A549 (cell line): ENCODE data around the gene RPH3AL. TPM values are rescaled to one million over a fixed set of nuclear protein-coding genes. Genes with fewer than 3 reads are reported as not detected.
A peak's percentile ranks its signal among the peaks of the same experiment; 100 is the strongest.

ENCODE experiments used
- ATAC-seq, 2 experiments: fragments of 200-7000 bp in 1 of 2; fragments of >200 bp in 1 of 2; cut with Nextera tagmentation in 1 of 2; cut with Tn5 transposase in 1 of 2; 3 replicates each; pipeline versions ENCODE4 v1.8.0 to v1.9.1; 2018 to 2020; ENCODE audit warnings: mild to moderate bottlenecking in 1 of 2, moderate library complexity in 1 of 2
- CTCF ChIA-PET: fragments of 300-600 bp; sonication (Branson Sonifier 250); formaldehyde crosslinking; extraction: SDS; loops from one replicate; lab custom pipeline; 2021; ENCODE audit warnings: antibody characterized with exemption, inconsistent platforms; lab: Yijun Ruan, JAX
- POLR2A ChIA-PET: fragments of 350-600 bp; formaldehyde crosslinking; extraction: SDS; loops from one replicate; lab custom pipeline; 2021; ENCODE audit warnings: antibody characterized with exemption, inconsistent platforms; lab: Yijun Ruan, JAX
- DNase-seq, 2 experiments: peaks; one replicate each; pipeline versions ENCODE4 v3.0.0 to v3.0.0-alpha.2; 2011 to 2016; ENCODE audit warnings: low read depth in 1 of 2, low spot score in 1 of 2
- FAIRE-seq: peaks from 2 replicates; lab custom pipeline; 2011; peaks lifted over from hg19 to GRCh38; lab: Jason Lieb, UNC
- H3K27ac ChIP-seq, 2 experiments: fragments of >200 bp; sonication (Bioruptor Twin); formaldehyde crosslinking; 3 replicates each; pipeline ENCODE4 v1.5.1; 2016 to 2017
- H3K4me1 ChIP-seq: fragments of >200 bp; sonication (Bioruptor Twin); formaldehyde crosslinking; 3 replicates; pipeline ENCODE4 v1.6.1; 2016
- H3K4me2 ChIP-seq: fragments of >200 bp; sonication (Bioruptor Twin); formaldehyde crosslinking; 3 replicates; pipeline ENCODE4 v1.6.1; 2016
- H3K4me3 ChIP-seq: fragments of >200 bp; sonication (Bioruptor Twin); formaldehyde crosslinking; 3 replicates; pipeline ENCODE4 v1.5.1; 2016
- H3K9me3 ChIP-seq: fragments of >200 bp; sonication (Bioruptor Twin); formaldehyde crosslinking; 3 replicates; pipeline ENCODE4 v1.6.1; 2016
- BHLHE40 ChIP-seq: IDR thresholded peaks from 2 replicates; pipeline ENCODE4 v1.6.1; 2012; ENCODE audit warnings: low read depth, low read length, inconsistent platforms
- CHD4 ChIP-seq: fragments of 200-600 bp; sonication (generic); IDR thresholded peaks from 2 replicates; pipeline ENCODE4 v1.6.1; 2016; ENCODE audit warnings: antibody characterized with exemption, mild to moderate bottlenecking, borderline replicate concordance
- FOXS1 ChIP-seq: fragments of 250-450 bp; sonication (Bioruptor Pico); IDR thresholded peaks from 2 replicates; pipeline ENCODE4 v1.5.0; 2020; ENCODE audit warnings: mild to moderate bottlenecking, moderate library complexity
- GATA3 ChIP-seq: IDR thresholded peaks from 2 replicates; pipeline ENCODE4 v1.6.1; 2012; ENCODE audit warnings: borderline replicate concordance
- HDAC2 ChIP-seq: fragments of 200-600 bp; sonication (generic); IDR thresholded peaks from 2 replicates; pipeline ENCODE4 v1.6.1; 2016
- HOXA7 ChIP-seq: fragments of 250-450 bp; sonication (Bioruptor Pico); IDR thresholded peaks from 2 replicates; pipeline ENCODE4 v1.5.0; 2020; ENCODE audit warnings: mild to moderate bottlenecking, moderate library complexity
- HOXB13 ChIP-seq: fragments of 250-450 bp; sonication (Bioruptor Pico); IDR thresholded peaks from 2 replicates; pipeline ENCODE4 v1.5.0; 2020; ENCODE audit warnings: low read depth, mild to moderate bottlenecking, moderate library complexity
- HOXB5 ChIP-seq: fragments of 250-450 bp; sonication (Bioruptor Pico); IDR thresholded peaks from 2 replicates; pipeline ENCODE4 v1.5.0; 2020; ENCODE audit warnings: mild to moderate bottlenecking, moderate library complexity
- KDM1A ChIP-seq: fragments of 200-600 bp; sonication (generic); IDR thresholded peaks from 2 replicates; pipeline ENCODE4 v1.6.1; 2016; ENCODE audit warnings: low read depth, mild to moderate bottlenecking
- KDM5A ChIP-seq: fragments of 200-600 bp; sonication (generic); IDR thresholded peaks from 2 replicates; pipeline ENCODE4 v1.6.1; 2016; ENCODE audit warnings: antibody characterized with exemption, mild to moderate bottlenecking
- MAZ ChIP-seq: fragments of 150-350 bp; IDR thresholded peaks from 2 replicates; pipeline ENCODE4 v1.6.1; 2014; ENCODE audit warnings: antibody characterized with exemption, low read depth, low read length, borderline replicate concordance
- MYC ChIP-seq: IDR thresholded peaks from 2 replicates; pipeline ENCODE4 v1.6.1; 2012; ENCODE audit warnings: mild to moderate bottlenecking, inconsistent platforms, low read length, improper control_type of control experiment, borderline replicate concordance
- RAD21 ChIP-seq, 2 experiments: fragments of >200 bp in 1 of 2; sonication (Bioruptor Twin) in 1 of 2; formaldehyde crosslinking in 1 of 2; IDR thresholded peaks in 1 of 2; conservative IDR thresholded peaks in 1 of 2; 2 replicates in 1 of 2; 3 replicates in 1 of 2; pipeline ENCODE4 v1.6.1; 2012 to 2018; ENCODE audit warnings: inconsistent platforms in 1 of 2
- SREBF2 ChIP-seq: fragments of 450-650 bp; IDR thresholded peaks from 2 replicates; pipeline ENCODE4 v1.6.1; 2014; ENCODE audit warnings: mild to moderate bottlenecking, moderate library complexity
- TP53 ChIP-seq: fragments of 250-450 bp; sonication (Bioruptor Pico); IDR thresholded peaks from 2 replicates; pipeline ENCODE4 v1.5.0; 2021; ENCODE audit warnings: mild to moderate bottlenecking, moderate library complexity
- ZC3H11A ChIP-seq: fragments of 450-650 bp; IDR thresholded peaks from 2 replicates; pipeline ENCODE4 v1.6.1; 2014; ENCODE audit warnings: antibody characterized with exemption, mild to moderate bottlenecking
- ZSCAN20 ChIP-seq: fragments of 250-450 bp; sonication (Bioruptor Pico); IDR thresholded peaks from 2 replicates; pipeline ENCODE4 v1.8.0; 2022; ENCODE audit warnings: mild to moderate bottlenecking, moderate library complexity
- WGBS: methylation state at CpG from one replicate; pipeline ENCODE4 v1.1.6; 2017; ENCODE audit errors: missing lambda C conversion rate; 5-methylcytosine and 5-hydroxymethylcytosine counted together
- polyA plus RNA-seq, 4 experiments: library from polyadenylated mRNA; depleted of rRNA in 3 of 4; stranded (reverse); fragments of >200 nt; fragmentation: RNase III in 1 of 4; extraction: RNeasy Plus Mini Kit Qiagen cat#74134 plus additional on column Dnase treatment in 1 of 4; gene quantifications; 2 replicates in 3 of 4; 3 replicates in 1 of 4; pipeline ENCODE4 v1.2.3, GENCODE V29; 2011 to 2017
- TF ChIP-seq, protein P1 (sequence below): fragments of 450-650 bp; IDR thresholded peaks from 2 replicates; pipeline ENCODE4 v1.6.1; 2014; ENCODE audit warnings: antibody characterized with exemption
- TF ChIP-seq, protein P2 (sequence below): IDR thresholded peaks from 2 replicates; pipeline ENCODE4 v1.6.1; 2012; ENCODE audit warnings: low read depth, borderline replicate concordance
- TF ChIP-seq, protein P3 (sequence below): fragments of 250-450 bp; sonication (Bioruptor Pico); IDR thresholded peaks from 2 replicates; pipeline ENCODE4 v1.5.0; 2021; ENCODE audit warnings: mild to moderate bottlenecking, moderate library complexity, borderline replicate concordance
- TF ChIP-seq, protein P4 (sequence below): fragments of 200-600 bp; sonication (generic); IDR thresholded peaks from 2 replicates; pipeline ENCODE4 v1.6.1; 2016; ENCODE audit warnings: antibody characterized with exemption, mild to moderate bottlenecking, moderate library complexity
- TF ChIP-seq, protein P5 (sequence below): fragments of 150-350 bp; IDR thresholded peaks from 2 replicates; pipeline ENCODE4 v1.6.1; 2014; ENCODE audit warnings: low read depth, mild to moderate bottlenecking, low read length
- TF ChIP-seq, protein P6 (sequence below): IDR thresholded peaks from 2 replicates; pipeline ENCODE4 v1.6.1; 2012
- TF ChIP-seq, protein P7 (sequence below): fragments of >200 bp; sonication (Bioruptor Twin); formaldehyde crosslinking; IDR thresholded peaks from 3 replicates; pipeline ENCODE4 v1.6.1; 2016

Gene RPH3AL
- polyA plus RNA-seq, 2 of the 4 experiments (the other 2 are of a cell fraction) = 23.3 to 31.1 TPM

DNA sequence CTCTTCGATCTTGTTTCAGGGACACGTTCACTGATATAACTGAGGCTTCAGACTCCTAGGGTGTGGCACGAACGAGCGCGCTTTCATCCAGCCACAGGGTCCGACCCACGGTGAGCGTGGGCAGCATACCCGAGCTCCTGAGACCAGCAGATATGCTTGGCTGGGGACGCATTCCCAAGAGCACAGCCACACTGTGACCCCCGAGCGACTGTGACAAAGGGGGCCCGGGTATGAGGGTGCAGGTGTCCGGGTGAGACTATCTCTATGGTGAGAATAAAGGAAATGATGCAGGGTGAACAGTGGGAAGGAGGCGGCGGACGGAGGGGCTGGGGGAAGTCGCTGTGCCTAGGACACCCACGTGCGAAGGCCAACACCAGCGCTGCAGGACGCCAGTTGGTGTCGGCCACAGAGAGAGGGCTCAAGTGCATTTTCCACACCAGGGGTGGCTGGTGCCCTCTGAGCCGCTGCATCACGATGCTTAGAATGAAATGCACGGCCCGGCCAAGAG, 17.6 kb downstream of the RPH3AL start:
- WGBS = 95% methylated on average over 28 of the region's 28 CpGs
- TF ChIP-seq, protein P1, sequence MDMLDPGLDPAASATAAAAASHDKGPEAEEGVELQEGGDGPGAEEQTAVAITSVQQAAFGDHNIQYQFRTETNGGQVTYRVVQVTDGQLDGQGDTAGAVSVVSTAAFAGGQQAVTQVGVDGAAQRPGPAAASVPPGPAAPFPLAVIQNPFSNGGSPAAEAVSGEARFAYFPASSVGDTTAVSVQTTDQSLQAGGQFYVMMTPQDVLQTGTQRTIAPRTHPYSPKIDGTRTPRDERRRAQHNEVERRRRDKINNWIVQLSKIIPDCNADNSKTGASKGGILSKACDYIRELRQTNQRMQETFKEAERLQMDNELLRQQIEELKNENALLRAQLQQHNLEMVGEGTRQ = no peak
- TF ChIP-seq FOXS1 (CRISPR knock-in tag) (no peak), CHD4 (no peak), RAD21 (conservative IDR thresholded peaks at IDR 0.05 in 1 of 2, IDR thresholded peaks at IDR 0.05 in 1 of 2) (no peak), ZC3H11A (no peak)
- POLR2A ChIA-PET = no interaction called here
- H3K9me3 ChIP-seq = no peaks in the 10 kb centered on the region
- no peak for DNase-seq
- CTCF ChIA-PET = interaction anchor here (1.4 kb wide), 1 partner anchor 26 kb away, joined by 5 read pairs; no protein-coding TSS in a partner anchor
- no peak for FAIRE-seq
- H3K4me1 ChIP-seq = no peaks in the 10 kb centered on the region
- H3K4me3 ChIP-seq = no peak overlapping the region
- no peak overlapping the region for H3K4me2 ChIP-seq
- H3K27ac ChIP-seq = no peak overlapping the region
- no peak for ATAC-seq

DNA sequence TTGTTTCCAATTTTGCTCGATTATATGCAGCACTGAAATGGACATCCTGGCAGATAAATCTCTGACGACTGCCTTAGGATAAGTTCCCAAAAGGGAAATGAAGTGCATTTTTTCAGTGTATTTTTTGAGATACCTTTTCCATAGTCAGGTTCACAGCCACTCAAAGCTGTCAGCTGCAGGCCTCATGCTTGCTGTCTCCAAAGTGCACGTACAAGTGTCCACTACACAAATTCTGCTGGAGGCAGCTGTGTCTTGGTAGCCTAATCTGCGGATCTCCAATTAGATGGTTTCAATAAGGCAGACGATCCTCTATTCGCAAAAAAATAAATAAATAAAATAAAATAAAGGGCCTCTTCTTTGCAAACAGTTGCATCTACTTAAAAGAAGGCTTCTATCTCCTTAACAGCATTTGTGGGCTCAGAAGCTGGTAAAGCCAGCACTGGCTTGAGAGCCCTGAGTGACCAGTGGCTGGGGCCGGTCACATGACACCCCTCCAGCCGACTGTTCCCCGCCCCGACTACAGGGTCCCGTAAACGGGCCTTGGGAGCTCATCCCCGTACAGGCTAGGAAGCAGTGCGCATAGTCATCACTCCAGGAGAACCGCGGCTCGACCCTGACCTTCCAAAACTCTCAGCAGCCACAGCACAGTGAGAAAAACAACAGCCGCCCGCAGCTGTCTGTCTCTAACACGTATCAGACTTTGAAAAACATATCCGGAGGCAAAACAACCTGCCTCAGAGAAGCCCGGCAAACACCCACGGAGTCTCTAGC, 18.8 kb downstream of the RPH3AL start:
- no peaks in the 10 kb centered on the region for H3K9me3 ChIP-seq

More for the DNA sequence above, 18.8 kb downstream of the RPH3AL start:
- TF ChIP-seq GATA3 = no peak
- TF ChIP-seq, protein P2, sequence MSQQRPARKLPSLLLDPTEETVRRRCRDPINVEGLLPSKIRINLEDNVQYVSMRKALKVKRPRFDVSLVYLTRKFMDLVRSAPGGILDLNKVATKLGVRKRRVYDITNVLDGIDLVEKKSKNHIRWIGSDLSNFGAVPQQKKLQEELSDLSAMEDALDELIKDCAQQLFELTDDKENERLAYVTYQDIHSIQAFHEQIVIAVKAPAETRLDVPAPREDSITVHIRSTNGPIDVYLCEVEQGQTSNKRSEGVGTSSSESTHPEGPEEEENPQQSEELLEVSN = no peak
- TF ChIP-seq MYC = no peak
- no peak for TF ChIP-seq MAZ
- no peak for TF ChIP-seq HOXB5 (CRISPR knock-in tag)
- TF ChIP-seq BHLHE40 = no peak
- TF ChIP-seq, protein P3, sequence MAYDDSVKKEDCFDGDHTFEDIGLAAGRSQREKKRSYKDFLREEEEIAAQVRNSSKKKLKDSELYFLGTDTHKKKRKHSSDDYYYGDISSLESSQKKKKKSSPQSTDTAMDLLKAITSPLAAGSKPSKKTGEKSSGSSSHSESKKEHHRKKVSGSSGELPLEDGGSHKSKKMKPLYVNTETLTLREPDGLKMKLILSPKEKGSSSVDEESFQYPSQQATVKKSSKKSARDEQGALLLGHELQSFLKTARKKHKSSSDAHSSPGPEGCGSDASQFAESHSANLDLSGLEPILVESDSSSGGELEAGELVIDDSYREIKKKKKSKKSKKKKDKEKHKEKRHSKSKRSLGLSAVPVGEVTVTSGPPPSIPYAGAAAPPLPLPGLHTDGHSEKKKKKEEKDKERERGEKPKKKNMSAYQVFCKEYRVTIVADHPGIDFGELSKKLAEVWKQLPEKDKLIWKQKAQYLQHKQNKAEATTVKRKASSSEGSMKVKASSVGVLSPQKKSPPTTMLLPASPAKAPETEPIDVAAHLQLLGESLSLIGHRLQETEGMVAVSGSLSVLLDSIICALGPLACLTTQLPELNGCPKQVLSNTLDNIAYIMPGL (CRISPR knock-in tag) = no peak
- no peak for TF ChIP-seq HOXA7 (CRISPR knock-in tag)
- TF ChIP-seq, protein P4, sequence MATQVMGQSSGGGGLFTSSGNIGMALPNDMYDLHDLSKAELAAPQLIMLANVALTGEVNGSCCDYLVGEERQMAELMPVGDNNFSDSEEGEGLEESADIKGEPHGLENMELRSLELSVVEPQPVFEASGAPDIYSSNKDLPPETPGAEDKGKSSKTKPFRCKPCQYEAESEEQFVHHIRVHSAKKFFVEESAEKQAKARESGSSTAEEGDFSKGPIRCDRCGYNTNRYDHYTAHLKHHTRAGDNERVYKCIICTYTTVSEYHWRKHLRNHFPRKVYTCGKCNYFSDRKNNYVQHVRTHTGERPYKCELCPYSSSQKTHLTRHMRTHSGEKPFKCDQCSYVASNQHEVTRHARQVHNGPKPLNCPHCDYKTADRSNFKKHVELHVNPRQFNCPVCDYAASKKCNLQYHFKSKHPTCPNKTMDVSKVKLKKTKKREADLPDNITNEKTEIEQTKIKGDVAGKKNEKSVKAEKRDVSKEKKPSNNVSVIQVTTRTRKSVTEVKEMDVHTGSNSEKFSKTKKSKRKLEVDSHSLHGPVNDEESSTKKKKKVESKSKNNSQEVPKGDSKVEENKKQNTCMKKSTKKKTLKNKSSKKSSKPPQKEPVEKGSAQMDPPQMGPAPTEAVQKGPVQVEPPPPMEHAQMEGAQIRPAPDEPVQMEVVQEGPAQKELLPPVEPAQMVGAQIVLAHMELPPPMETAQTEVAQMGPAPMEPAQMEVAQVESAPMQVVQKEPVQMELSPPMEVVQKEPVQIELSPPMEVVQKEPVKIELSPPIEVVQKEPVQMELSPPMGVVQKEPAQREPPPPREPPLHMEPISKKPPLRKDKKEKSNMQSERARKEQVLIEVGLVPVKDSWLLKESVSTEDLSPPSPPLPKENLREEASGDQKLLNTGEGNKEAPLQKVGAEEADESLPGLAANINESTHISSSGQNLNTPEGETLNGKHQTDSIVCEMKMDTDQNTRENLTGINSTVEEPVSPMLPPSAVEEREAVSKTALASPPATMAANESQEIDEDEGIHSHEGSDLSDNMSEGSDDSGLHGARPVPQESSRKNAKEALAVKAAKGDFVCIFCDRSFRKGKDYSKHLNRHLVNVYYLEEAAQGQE = no peak
- TF ChIP-seq SREBF2 = no peak
- TF ChIP-seq, protein P5, sequence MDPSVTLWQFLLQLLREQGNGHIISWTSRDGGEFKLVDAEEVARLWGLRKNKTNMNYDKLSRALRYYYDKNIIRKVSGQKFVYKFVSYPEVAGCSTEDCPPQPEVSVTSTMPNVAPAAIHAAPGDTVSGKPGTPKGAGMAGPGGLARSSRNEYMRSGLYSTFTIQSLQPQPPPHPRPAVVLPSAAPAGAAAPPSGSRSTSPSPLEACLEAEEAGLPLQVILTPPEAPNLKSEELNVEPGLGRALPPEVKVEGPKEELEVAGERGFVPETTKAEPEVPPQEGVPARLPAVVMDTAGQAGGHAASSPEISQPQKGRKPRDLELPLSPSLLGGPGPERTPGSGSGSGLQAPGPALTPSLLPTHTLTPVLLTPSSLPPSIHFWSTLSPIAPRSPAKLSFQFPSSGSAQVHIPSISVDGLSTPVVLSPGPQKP = no peak
- no peak for TF ChIP-seq KDM5A
- TF ChIP-seq, protein P6, sequence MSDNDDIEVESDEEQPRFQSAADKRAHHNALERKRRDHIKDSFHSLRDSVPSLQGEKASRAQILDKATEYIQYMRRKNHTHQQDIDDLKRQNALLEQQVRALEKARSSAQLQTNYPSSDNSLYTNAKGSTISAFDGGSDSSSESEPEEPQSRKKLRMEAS = no peak
- TF ChIP-seq, protein P7, sequence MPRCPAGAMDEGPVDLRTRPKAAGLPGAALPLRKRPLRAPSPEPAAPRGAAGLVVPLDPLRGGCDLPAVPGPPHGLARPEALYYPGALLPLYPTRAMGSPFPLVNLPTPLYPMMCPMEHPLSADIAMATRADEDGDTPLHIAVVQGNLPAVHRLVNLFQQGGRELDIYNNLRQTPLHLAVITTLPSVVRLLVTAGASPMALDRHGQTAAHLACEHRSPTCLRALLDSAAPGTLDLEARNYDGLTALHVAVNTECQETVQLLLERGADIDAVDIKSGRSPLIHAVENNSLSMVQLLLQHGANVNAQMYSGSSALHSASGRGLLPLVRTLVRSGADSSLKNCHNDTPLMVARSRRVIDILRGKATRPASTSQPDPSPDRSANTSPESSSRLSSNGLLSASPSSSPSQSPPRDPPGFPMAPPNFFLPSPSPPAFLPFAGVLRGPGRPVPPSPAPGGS = no peak
- no peak for TF ChIP-seq TP53 (CRISPR knock-in tag)
- no peak for TF ChIP-seq HOXB13 (CRISPR knock-in tag)
- TF ChIP-seq KDM1A = no peak
- no peak for TF ChIP-seq HDAC2
- TF ChIP-seq ZSCAN20 (CRISPR knock-in tag) = no peak
- ATAC-seq (no peak; a peak in 1 of 6 replicates), FAIRE-seq (no peak), DNase-seq (no peak)
- ChIA-PET CTCF (interaction anchor here (0.8 kb wide), 1 partner anchor 173 kb away, joined by 3 read pairs; no protein-coding TSS in a partner anchor), POLR2A (no interaction called here)
- H3K4me3 ChIP-seq = no peak overlapping the region
- WGBS = 90% methylated on average over 23 of the region's 23 CpGs
- no peak overlapping the region for H3K4me2 ChIP-seq
- peak overlapping the region in 1 of 2 experiments; percentile 4; a peak in 1 of 6 replicates for H3K27ac ChIP-seq
- H3K4me1 ChIP-seq = no peaks in the 10 kb centered on the region
